Naive thymus-derived CD8-positive, alpha-beta T cell (primary cell): ENCODE data around the gene ZNF200. TPM values are rescaled to one million over a fixed set of nuclear protein-coding genes. Genes with fewer than 3 reads are reported as not detected.
"Not testable (repeated sequence)": the region's sequence is repeated elsewhere in the genome, so short reads cannot be mapped to it uniquely, and the experiment has no call there.

Experiments used
- ATAC-seq, 2 donors: fragments of 150-1000 bp; cut with Tn5 transposase in 1 of 2; sonication (Bioruptor Pico), chemical (Tn5 transposase) in 1 of 2; 1 replicate in 1 of 2; 2 replicates in 1 of 2; pipeline ENCODE4 v1.10.0; 2021; ENCODE audit warnings: mild to moderate bottlenecking in 2 of 2, moderate library complexity in 2 of 2
- POLR2A ChIA-PET: fragments of 350-600 bp; sonication (Branson Sonifier 250); formaldehyde crosslinking; loops from one replicate; lab custom pipeline; 2021; ENCODE audit warnings: antibody characterized with exemption; lab: Charles Lee
- DNase-seq, 10 donors: peaks; one replicate each; pipeline versions ENCODE4 v3.0.0 to v3.0.0-alpha.2; 2020 to 2022
- H3K27ac Mint-ChIP-seq, 10 donors: one replicate each; pipeline ENCODE4 v1.8.0; 2020 to 2022; ENCODE audit warnings: mild to moderate bottlenecking in 10 of 10, mixed read lengths in 10 of 10, moderate library complexity in 4 of 10, inconsistent platforms in 1 of 10
- H3K27me3 Mint-ChIP-seq, 5 donors: one replicate each; pipeline ENCODE4 v1.8.0; 2021 to 2022; ENCODE audit warnings: mixed read lengths in 5 of 5
- H3K36me3 Mint-ChIP-seq, 3 donors: one replicate each; pipeline ENCODE4 v1.8.0; 2020 to 2022; ENCODE audit warnings: mixed read lengths in 3 of 3, mild to moderate bottlenecking in 2 of 3, inconsistent platforms in 1 of 3
- H3K4me1 Mint-ChIP-seq, 4 donors: one replicate each; pipeline ENCODE4 v1.8.0; 2021 to 2022; ENCODE audit warnings: mixed read lengths in 4 of 4
- H3K4me3 Mint-ChIP-seq, 10 donors: one replicate each; pipeline ENCODE4 v1.8.0; 2020 to 2022; ENCODE audit warnings: mild to moderate bottlenecking in 10 of 10, mixed read lengths in 10 of 10, moderate library complexity in 6 of 10, inconsistent platforms in 1 of 10
- H3K9me3 Mint-ChIP-seq, 9 donors: one replicate each; pipeline ENCODE4 v1.8.0; 2020 to 2022; ENCODE audit warnings: mixed read lengths in 9 of 9, mild to moderate bottlenecking in 3 of 9, inconsistent platforms in 1 of 9, moderate library complexity in 1 of 9
- polyA plus RNA-seq, 3 donors: library from polyadenylated mRNA; unstranded; fragments of 300-500 nt; fragmentation: Illumina TruSeq; gene quantifications; one replicate each; pipeline ENCODE4 v1.2.3, GENCODE V29; 2021
- total RNA-seq, 8 experiments: library from RNA in 2 of 8; stranded (reverse) in 2 of 8; gene quantifications; one replicate each; pipeline ENCODE4 v1.2.3 and lab custom pipeline; 2021 to 2026

ZNF200 gene
- total and polyA plus RNA-seq, 5 experiments from 2014 or later = 6.8 to 25.8 (median 14.3) TPM

GRCh38 chr16:3183445-3184139 is 51.4 kb downstream of the ZNF200 start:
- Mint-ChIP-seq H3K27ac (peak overlapping the region in 3 of 10 donors; percentile 21 to 82 (median 65)), H3K4me3 (peak overlapping the region; percentile 70 to 90 (median 84)), H3K36me3 (peaks cover 0 to 5% (median 4%) of the 10 kb centered on the region in 3 donors), H3K9me3 (peaks cover 0 to 14% (median 0%) of the 10 kb centered on the region in 9 donors), H3K4me1 (peaks cover 21 to 40% (median 28%) of the 10 kb centered on the region in 4 donors), H3K27me3 (peaks cover 37 to 79% (median 68%) of the 10 kb centered on the region in 5 donors)
- DNase-seq (no peak), ATAC-seq (peak; percentile 19 to 25)
- POLR2A ChIA-PET = interaction anchor here (0.6 to 3.2 kb wide), 17 partner anchors 12 to 317 kb away, joined by 3 to 22 read pairs (median 6); partner anchors contain the start of genes CLUAP1, NAA60, TIGD7 and ZNF200

DNA sequence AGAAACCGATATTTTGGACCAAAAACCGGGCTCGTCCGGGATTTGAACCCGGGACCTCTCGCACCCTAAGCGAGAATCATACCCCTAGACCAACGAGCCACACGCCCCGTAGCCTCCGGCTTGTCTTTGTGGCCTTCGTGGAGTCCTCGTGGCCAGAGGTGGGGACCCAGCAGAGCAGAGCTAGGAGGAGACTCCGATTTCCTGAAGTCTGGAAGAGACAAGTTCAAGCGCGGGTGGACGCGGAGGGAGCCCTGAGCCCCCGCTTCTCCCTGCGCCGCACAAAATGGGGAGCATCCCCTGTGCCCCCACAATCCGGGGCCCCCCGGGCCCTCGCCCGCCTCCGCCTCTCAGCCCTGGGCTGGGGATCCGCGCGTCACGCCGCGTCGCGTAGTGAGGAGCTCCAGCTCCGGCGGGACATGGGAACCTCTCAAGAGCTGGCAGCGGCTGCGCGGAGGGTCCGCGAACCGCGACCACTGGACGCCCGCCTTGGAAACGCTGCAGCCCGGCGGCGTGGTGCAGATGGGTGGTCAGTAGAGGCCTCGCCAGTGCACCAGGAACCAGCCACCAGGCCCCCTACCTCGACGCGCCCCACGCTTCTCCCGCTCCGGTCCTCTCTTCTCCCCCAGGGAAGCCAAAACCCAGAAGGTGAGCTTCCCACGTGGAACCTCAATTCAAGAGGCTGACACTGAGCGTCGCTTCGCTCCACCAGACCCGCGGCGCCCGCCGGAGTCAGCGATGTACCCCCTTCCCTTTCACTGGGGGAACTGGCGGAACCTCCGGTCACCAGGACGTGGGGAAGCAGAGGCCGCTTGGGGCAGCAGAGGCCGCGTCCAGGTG is 52.1 kb downstream of the ZNF200 start:
- peak; percentile 50 to 65 for ATAC-seq
- H3K9me3 Mint-ChIP-seq = peaks cover 0 to 14% (median 0%) of the 10 kb centered on the region in 9 donors

GRCh38 chr16:3182293-3182607 is 52.7 kb downstream of the ZNF200 start:
- not testable (repeated sequence) for H3K36me3 Mint-ChIP-seq, DNase-seq, ATAC-seq
- peaks cover 0 to 13% (median 0%) of the 10 kb centered on the region in 9 donors for H3K9me3 Mint-ChIP-seq
- peak overlapping the region; percentile 63 to 90 (median 78) for H3K4me3 Mint-ChIP-seq
- peak overlapping the region in 2 of 10 donors; percentile 34 to 63 for H3K27ac Mint-ChIP-seq
- peaks cover 15 to 26% (median 21%) of the 10 kb centered on the region in 4 donors for H3K4me1 Mint-ChIP-seq
- POLR2A ChIA-PET = interaction anchor here (0.9 to 3.2 kb wide), 12 partner anchors 10 to 318 kb away, joined by 3 to 22 read pairs (median 6); partner anchors contain the start of genes CLUAP1, NAA60, ZNF174 and ZNF200
- H3K27me3 Mint-ChIP-seq = peaks cover 41 to 84% (median 69%) of the 10 kb centered on the region in 5 donors

More for the DNA sequence above, 52.1 kb downstream of the ZNF200 start:
- POLR2A ChIA-PET = interaction anchor here (0.6 to 3.2 kb wide), 20 partner anchors 9 to 317 kb away, joined by 3 to 22 read pairs (median 6); partner anchors contain the start of genes CLUAP1, NAA60, TIGD7 and ZNF174
- Mint-ChIP-seq H3K36me3 (peaks cover 0 to 5% (median 4%) of the 10 kb centered on the region in 3 donors), H3K4me1 (peaks cover 18 to 32% (median 25%) of the 10 kb centered on the region in 4 donors), H3K27me3 (peaks cover 38 to 83% (median 69%) of the 10 kb centered on the region in 5 donors), H3K4me3 (peak overlapping the region; percentile 70 to 90 (median 84)), H3K27ac (peak overlapping the region in 5 of 10 donors; percentile 24 to 85 (median 73))
- peak in 6 of 10 donors; percentile 15 to 79 (median 40) for DNase-seq

GRCh38 chr16:3180445-3180878 is 54.5 kb downstream of the ZNF200 start:
- POLR2A ChIA-PET = interaction anchor here (0.7 to 1.0 kb wide), 2 partner anchors 22 to 178 kb away, joined by 3 read pairs; no protein-coding TSS in a partner anchor
- no peak for ATAC-seq
- Mint-ChIP-seq H3K4me3 (no peak overlapping the region), H3K36me3 (peaks cover 0 to 5% (median 4%) of the 10 kb centered on the region in 3 donors), H3K4me1 (peaks cover 16 to 26% (median 23%) of the 10 kb centered on the region in 4 donors), H3K27ac (no peak overlapping the region), H3K9me3 (peaks cover 0 to 8% (median 0%) of the 10 kb centered on the region in 9 donors), H3K27me3 (peaks cover 47 to 87% (median 80%) of the 10 kb centered on the region in 5 donors)
- no peak for DNase-seq

GRCh38 chr16:3179651-3180050 is 55.3 kb downstream of the ZNF200 start:
- Mint-ChIP-seq H3K27me3 (peaks cover 47 to 93% (median 78%) of the 10 kb centered on the region in 5 donors), H3K4me3 (no peak overlapping the region), H3K4me1 (peaks cover 16 to 30% (median 23%) of the 10 kb centered on the region in 4 donors), H3K36me3 (peaks cover 0 to 5% (median 4%) of the 10 kb centered on the region in 3 donors), H3K27ac (no peak overlapping the region), H3K9me3 (peaks cover 0 to 8% (median 0%) of the 10 kb centered on the region in 9 donors)
- ATAC-seq (no peak), DNase-seq (no peak)
- POLR2A ChIA-PET = interaction anchor here (0.7 to 1.0 kb wide), 2 partner anchors 23 to 87 kb away, joined by 3 to 4 read pairs; no protein-coding TSS in a partner anchor

DNA sequence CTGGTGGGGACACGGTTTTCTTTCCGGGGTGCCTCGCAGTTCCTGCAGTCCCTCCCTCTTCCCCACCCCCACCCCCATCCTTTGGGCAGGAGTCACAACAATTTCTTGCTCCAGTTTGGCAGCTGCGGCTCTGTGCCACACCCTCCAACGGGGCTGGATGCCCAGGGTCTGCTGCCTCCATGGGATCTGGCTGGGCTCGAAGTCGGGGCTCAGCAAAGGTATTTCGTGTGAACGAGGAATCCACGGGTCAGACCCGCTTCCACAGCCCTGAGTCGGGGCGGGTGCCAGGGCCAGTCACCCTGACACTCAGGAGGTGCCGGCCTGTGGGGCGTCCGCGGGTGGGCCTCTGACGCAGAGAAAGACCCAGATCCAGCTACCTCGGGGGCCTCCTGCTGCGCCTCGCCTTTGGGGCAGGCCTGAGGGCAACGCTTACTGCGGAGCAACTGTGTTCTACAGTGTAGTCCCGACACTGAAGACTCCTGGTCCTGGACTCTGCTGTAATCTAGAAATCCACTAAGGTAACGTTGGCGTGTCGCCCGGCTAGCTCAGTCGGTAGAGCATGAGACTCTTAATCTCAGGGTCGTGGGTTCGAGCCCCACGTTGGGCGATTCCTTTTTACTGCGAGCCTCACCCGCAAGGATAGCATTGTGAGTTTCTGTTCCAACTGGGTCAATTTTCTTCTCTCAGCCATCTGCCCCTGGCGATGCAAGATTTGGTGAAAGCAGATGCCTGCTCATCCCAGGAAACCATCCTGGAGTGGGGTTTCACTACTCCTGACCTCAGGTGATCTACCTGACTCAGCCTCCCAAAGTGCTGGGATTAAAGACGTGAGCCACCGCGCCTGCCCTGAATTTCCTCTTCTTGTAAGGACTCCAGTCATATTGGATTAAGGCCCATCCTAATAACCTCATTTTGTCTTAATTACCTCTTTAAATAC is 59.5 kb downstream of the ZNF200 start:
- peak overlapping the region in 6 of 10 donors; percentile 1 to 48 (median 34) for H3K4me3 Mint-ChIP-seq
- no peaks in the 10 kb centered on the region for H3K36me3 Mint-ChIP-seq
- peaks cover 0 to 2% (median 0%) of the 10 kb centered on the region in 9 donors for H3K9me3 Mint-ChIP-seq
- peaks cover 40 to 84% (median 69%) of the 10 kb centered on the region in 5 donors for H3K27me3 Mint-ChIP-seq
- H3K27ac Mint-ChIP-seq = peak overlapping the region in 3 of 10 donors; percentile 20 to 81 (median 40)
- ATAC-seq (no peak), DNase-seq (peak in 1 of 10 donors; percentile 41)
- POLR2A ChIA-PET = interaction anchor here (0.6 kb wide), 1 partner anchor 116 kb away, joined by 4 read pairs; no protein-coding TSS in a partner anchor
- peaks cover 20 to 38% (median 32%) of the 10 kb centered on the region in 4 donors for H3K4me1 Mint-ChIP-seq

- POLR2A ChIA-PET = interaction anchor here (0.7 to 1.6 kb wide), 4 partner anchors 13 to 88 kb away, joined by 3 to 6 read pairs (median 4); no protein-coding TSS in a partner anchor
- ATAC-seq (no peak), DNase-seq (peak in 1 of 10 donors; percentile 42)
- Mint-ChIP-seq H3K27ac (no peak overlapping the region), H3K4me1 (peaks cover 20 to 38% (median 34%) of the 10 kb centered on the region in 4 donors), H3K27me3 (peaks cover 34 to 77% (median 62%) of the 10 kb centered on the region in 5 donors), H3K9me3 (peaks cover 0 to 2% (median 0%) of the 10 kb centered on the region in 9 donors), H3K36me3 (no peaks in the 10 kb centered on the region), H3K4me3 (peak overlapping the region in 6 of 10 donors; percentile 24 to 63 (median 34))
Observed at GRCh38 chr16:3174618-3175148, 60.3 kb downstream of the ZNF200 start.

- no peaks in the 10 kb centered on the region for H3K36me3 Mint-ChIP-seq
- peaks cover 0 to 2% (median 0%) of the 10 kb centered on the region in 9 donors for H3K9me3 Mint-ChIP-seq
- H3K27ac Mint-ChIP-seq = peak overlapping the region in 2 of 10 donors; percentile 34 to 63
- peak overlapping the region in 7 of 10 donors; percentile 24 to 63 (median 51) for H3K4me3 Mint-ChIP-seq
- peaks cover 29 to 70% (median 56%) of the 10 kb centered on the region in 5 donors for H3K27me3 Mint-ChIP-seq
- DNase-seq (peak in 1 of 10 donors; percentile 34), ATAC-seq (peak in 1 of 2 donors; percentile 8)
- POLR2A ChIA-PET = interaction anchor here (0.7 to 1.6 kb wide), 4 partner anchors 13 to 89 kb away, joined by 3 to 6 read pairs (median 4); no protein-coding TSS in a partner anchor
- peaks cover 20 to 38% (median 34%) of the 10 kb centered on the region in 4 donors for H3K4me1 Mint-ChIP-seq
Observed at GRCh38 chr16:3173892-3174617, 60.9 kb downstream of the ZNF200 start.
